ENCODE results near the gene USP22.

- no peak for TF ChIP-seq CTCF (IDR thresholded peaks at IDR 0.05; ENCODE audit: extremely low read depth in 1 of 2, insufficient read depth in 1 of 2, low read depth in 1 of 2, low read length in 2 of 2)
- TF ChIP-seq MYC (IDR thresholded peaks at IDR 0.05; ENCODE audit: low read depth, low read length): no peak
- TF ChIP-seq POLR2AphosphoS5 (IDR thresholded peaks at IDR 0.05; ENCODE audit: insufficient read depth, low read depth, low read length): no peak
- TF ChIP-seq POLR2A (IDR thresholded peaks at IDR 0.05; ENCODE audit: low read depth, low read length): no peak
- no peak for TF ChIP-seq MAX (IDR thresholded peaks at IDR 0.05; ENCODE audit: insufficient read depth, insufficient read length)
- TF ChIP-seq EZH2 (IDR thresholded peaks at IDR 0.05; ENCODE audit: borderline replicate concordance, low read depth, low read length, severe bottlenecking): no peak
- no peak for TF ChIP-seq GATA2 (IDR thresholded peaks at IDR 0.05; ENCODE audit: insufficient read depth, insufficient read length, low read depth, low read length)
Observed at GRCh38 chr17:20981046-20981920, 61.5 kb downstream of the USP22 start.
